ENCODE data around the gene AZIN2.

The AZIN2 gene

GRCh38 chr1:33087677-33088076 is 6.7 kb downstream of the AZIN2 start:
- Histone ChIP-seq H3K4me3 (ENCODE audit: low read length) (no peak overlapping the region), H3K27ac (ENCODE audit: low read depth, low read length) (no peak overlapping the region)

GRCh38 chr1:33088119-33088906 is 7.4 kb downstream of the AZIN2 start:
- Histone ChIP-seq H3K9ac (ENCODE audit: low read length) (no peak overlapping the region), H3K4me3 (ENCODE audit: low read length) (no peak overlapping the region), H3K36me3 (ENCODE audit: control insufficient read depth, insufficient read depth, low read length) (no peaks in the 10 kb centered on the region), H3K4me1 (ENCODE audit: control insufficient read depth, insufficient read depth, low read length) (no peaks in the 10 kb centered on the region), H3K27me3 (ENCODE audit: control insufficient read depth, insufficient read depth, low read length) (no peaks in the 10 kb centered on the region), H3K27ac (ENCODE audit: low read depth, low read length) (no peak overlapping the region)

More at GRCh38 chr1:33087677-33088076, 6.7 kb downstream of the AZIN2 start:
- Histone ChIP-seq H3K9ac (ENCODE audit: low read length) (no peak overlapping the region), H3K4me1 (ENCODE audit: control insufficient read depth, insufficient read depth, low read length) (no peaks in the 10 kb centered on the region), H3K27me3 (ENCODE audit: control insufficient read depth, insufficient read depth, low read length) (no peaks in the 10 kb centered on the region), H3K36me3 (ENCODE audit: control insufficient read depth, insufficient read depth, low read length) (no peaks in the 10 kb centered on the region)

GRCh38 chr1:33089457-33089856 is 8.5 kb downstream of the AZIN2 start:
- no peak overlapping the region for H3K27ac ChIP-seq (ENCODE audit: low read depth, low read length)
- no peaks in the 10 kb centered on the region for H3K4me1 ChIP-seq (ENCODE audit: control insufficient read depth, insufficient read depth, low read length)
- H3K9ac ChIP-seq (ENCODE audit: low read length): no peak overlapping the region
- H3K4me3 ChIP-seq (ENCODE audit: low read length): no peak overlapping the region
- no peaks in the 10 kb centered on the region for H3K27me3 ChIP-seq (ENCODE audit: control insufficient read depth, insufficient read depth, low read length)
- H3K36me3 ChIP-seq (ENCODE audit: control insufficient read depth, insufficient read depth, low read length): no peaks in the 10 kb centered on the region

GRCh38 chr1:33092438-33092837 is 11.5 kb downstream of the AZIN2 start:
- Histone ChIP-seq H3K36me3 (ENCODE audit: control insufficient read depth, insufficient read depth, low read length) (no peaks in the 10 kb centered on the region), H3K27ac (ENCODE audit: low read depth, low read length) (no peak overlapping the region), H3K4me3 (ENCODE audit: low read length) (no peak overlapping the region), H3K27me3 (ENCODE audit: control insufficient read depth, insufficient read depth, low read length) (no peaks in the 10 kb centered on the region), H3K4me1 (ENCODE audit: control insufficient read depth, insufficient read depth, low read length) (no peaks in the 10 kb centered on the region), H3K9ac (ENCODE audit: low read length) (no peak overlapping the region)

GRCh38 chr1:33093004-33093403 is 12.1 kb downstream of the AZIN2 start:
- H3K4me1 ChIP-seq (ENCODE audit: control insufficient read depth, insufficient read depth, low read length): no peaks in the 10 kb centered on the region
- H3K36me3 ChIP-seq (ENCODE audit: control insufficient read depth, insufficient read depth, low read length): no peaks in the 10 kb centered on the region
- no peak overlapping the region for H3K27ac ChIP-seq (ENCODE audit: low read depth, low read length)
- H3K9ac ChIP-seq (ENCODE audit: low read length): no peak overlapping the region
- H3K4me3 ChIP-seq (ENCODE audit: low read length): no peak overlapping the region
- no peaks in the 10 kb centered on the region for H3K27me3 ChIP-seq (ENCODE audit: control insufficient read depth, insufficient read depth, low read length)

- no peak overlapping the region for H3K27ac ChIP-seq (ENCODE audit: low read depth, low read length)
- H3K27me3 ChIP-seq (ENCODE audit: control insufficient read depth, insufficient read depth, low read length): no peaks in the 10 kb centered on the region
- no peak overlapping the region for H3K4me3 ChIP-seq (ENCODE audit: low read length)
- no peaks in the 10 kb centered on the region for H3K4me1 ChIP-seq (ENCODE audit: control insufficient read depth, insufficient read depth, low read length)
- H3K36me3 ChIP-seq (ENCODE audit: control insufficient read depth, insufficient read depth, low read length): no peaks in the 10 kb centered on the region
- no peak overlapping the region for H3K9ac ChIP-seq (ENCODE audit: low read length)
These were observed 13.5 kb downstream of the AZIN2 start for GRCh38 chr1:33094486-33094885.

- H3K27me3 ChIP-seq (ENCODE audit: control insufficient read depth, insufficient read depth, low read length): no peaks in the 10 kb centered on the region
- H3K27ac ChIP-seq (ENCODE audit: low read depth, low read length): no peak overlapping the region
- H3K36me3 ChIP-seq (ENCODE audit: control insufficient read depth, insufficient read depth, low read length): no peaks in the 10 kb centered on the region
- no peaks in the 10 kb centered on the region for H3K4me1 ChIP-seq (ENCODE audit: control insufficient read depth, insufficient read depth, low read length)
- H3K9ac ChIP-seq (ENCODE audit: low read length): no peak overlapping the region
- H3K4me3 ChIP-seq (ENCODE audit: low read length): no peak overlapping the region
These were observed 14.1 kb downstream of the AZIN2 start for GRCh38 chr1:33094971-33095604.

- H3K36me3 ChIP-seq (ENCODE audit: control insufficient read depth, insufficient read depth, low read length): no peaks in the 10 kb centered on the region
- no peaks in the 10 kb centered on the region for H3K4me1 ChIP-seq (ENCODE audit: control insufficient read depth, insufficient read depth, low read length)
- no peak overlapping the region for H3K27ac ChIP-seq (ENCODE audit: low read depth, low read length)
- no peaks in the 10 kb centered on the region for H3K27me3 ChIP-seq (ENCODE audit: control insufficient read depth, insufficient read depth, low read length)
- no peak overlapping the region for H3K9ac ChIP-seq (ENCODE audit: low read length)
- no peak overlapping the region for H3K4me3 ChIP-seq (ENCODE audit: low read length)
These were observed 15.5 kb downstream of the AZIN2 start for GRCh38 chr1:33096363-33097005.

- no peaks in the 10 kb centered on the region for H3K4me1 ChIP-seq (ENCODE audit: control insufficient read depth, insufficient read depth, low read length)
- no peak overlapping the region for H3K4me3 ChIP-seq (ENCODE audit: low read length)
- H3K27me3 ChIP-seq (ENCODE audit: control insufficient read depth, insufficient read depth, low read length): no peaks in the 10 kb centered on the region
- no peak overlapping the region for H3K27ac ChIP-seq (ENCODE audit: low read depth, low read length)
- peaks cover 1% of the 10 kb centered on the region for H3K36me3 ChIP-seq (ENCODE audit: control insufficient read depth, insufficient read depth, low read length)
- H3K9ac ChIP-seq (ENCODE audit: low read length): no peak overlapping the region
These were observed 16.2 kb downstream of the AZIN2 start for GRCh38 chr1:33097137-33097611.

- no peak overlapping the region for H3K9ac ChIP-seq (ENCODE audit: low read length)
- H3K36me3 ChIP-seq (ENCODE audit: control insufficient read depth, insufficient read depth, low read length): peaks cover 5% of the 10 kb centered on the region
- no peaks in the 10 kb centered on the region for H3K4me1 ChIP-seq (ENCODE audit: control insufficient read depth, insufficient read depth, low read length)
- H3K4me3 ChIP-seq (ENCODE audit: low read length): no peak overlapping the region
- H3K27ac ChIP-seq (ENCODE audit: low read depth, low read length): no peak overlapping the region
- H3K27me3 ChIP-seq (ENCODE audit: control insufficient read depth, insufficient read depth, low read length): no peaks in the 10 kb centered on the region
These were observed 16.8 kb downstream of the AZIN2 start for GRCh38 chr1:33097762-33098161.

- no peak overlapping the region for H3K9ac ChIP-seq (ENCODE audit: low read length)
- H3K27ac ChIP-seq (ENCODE audit: low read depth, low read length): no peak overlapping the region
- no peaks in the 10 kb centered on the region for H3K27me3 ChIP-seq (ENCODE audit: control insufficient read depth, insufficient read depth, low read length)
- H3K4me1 ChIP-seq (ENCODE audit: control insufficient read depth, insufficient read depth, low read length): no peaks in the 10 kb centered on the region
- no peak overlapping the region for H3K4me3 ChIP-seq (ENCODE audit: low read length)
- peaks cover 5% of the 10 kb centered on the region for H3K36me3 ChIP-seq (ENCODE audit: control insufficient read depth, insufficient read depth, low read length)
These were observed 17.4 kb downstream of the AZIN2 start for GRCh38 chr1:33098371-33098770.

- H3K36me3 ChIP-seq (ENCODE audit: control insufficient read depth, insufficient read depth, low read length): peaks cover 5% of the 10 kb centered on the region
- no peak overlapping the region for H3K4me3 ChIP-seq (ENCODE audit: low read length)
- H3K4me1 ChIP-seq (ENCODE audit: control insufficient read depth, insufficient read depth, low read length): no peaks in the 10 kb centered on the region
- H3K27ac ChIP-seq (ENCODE audit: low read depth, low read length): no peak overlapping the region
- no peaks in the 10 kb centered on the region for H3K27me3 ChIP-seq (ENCODE audit: control insufficient read depth, insufficient read depth, low read length)
- no peak overlapping the region for H3K9ac ChIP-seq (ENCODE audit: low read length)
These were observed 18.6 kb downstream of the AZIN2 start for GRCh38 chr1:33099290-33100118.

All from rectal smooth muscle tissue (tissue), 1 donor.